Caco-2 (cell line): ENCODE results near the gene YES1. TPM values are rescaled to one million over a fixed set of nuclear protein-coding genes. Genes with fewer than 3 reads are reported as not detected.

Experiments
- BruUV-seq: library from RNA; stranded (reverse); fragments of 400-500 nt; replicated peaks from 2 replicates; lab custom pipeline; 2021; lab: Mats Ljungman, UMichigan
- CTCF ChIA-PET: fragments of 300-600 bp; sonication (Branson Sonifier 250); formaldehyde crosslinking; loops from one replicate; lab custom pipeline; 2022; ENCODE audit warnings: antibody characterized with exemption; lab: Charles Lee
- POLR2A ChIA-PET: fragments of 300-600 bp; sonication (Branson Sonifier 250); formaldehyde crosslinking; loops from one replicate; lab custom pipeline; 2022; ENCODE audit warnings: antibody characterized with exemption; lab: Charles Lee
- DNase-seq, 2 experiments: peaks; one replicate each; pipeline versions ENCODE4 v3.0.0 to v3.0.0-alpha.2; 2020 to 2022
- H3K27me3 ChIP-seq: replicated peaks from 2 replicates; pipeline ENCODE4 v1.6.0; 2011; ENCODE audit warnings: low read length; ENCODE audit not compliant: control insufficient read depth, insufficient read depth
- H3K36me3 ChIP-seq: 2 replicates; pipeline ENCODE4 v1.5.1; 2011; ENCODE audit warnings: low read length; ENCODE audit not compliant: control insufficient read depth, insufficient read depth
- H3K4me1 ChIP-seq: fragments of 250-450 bp; sonication (Bioruptor Pico); 2 replicates; pipeline ENCODE4 v1.5.1; 2020; ENCODE audit warnings: mild to moderate bottlenecking
- H3K4me3 ChIP-seq: 2 replicates; pipeline ENCODE4 v1.5.1; 2011; ENCODE audit warnings: low read depth, mild to moderate bottlenecking, control low read depth, low read length
- H3K9me3 ChIP-seq: fragments of 250-450 bp; sonication (Bioruptor Pico); 2 replicates; pipeline ENCODE4 v1.5.1; 2020; ENCODE audit warnings: mild to moderate bottlenecking, moderate library complexity
- H3K27ac Mint-ChIP-seq: one replicate; pipeline ENCODE4 v1.8.0; 2022; ENCODE audit warnings: mixed read lengths; ENCODE audit not compliant: unreplicated experiment
- H3K27me3 Mint-ChIP-seq: one replicate; pipeline ENCODE4 v1.8.0; 2022; ENCODE audit warnings: mixed read lengths; ENCODE audit not compliant: insufficient read depth, unreplicated experiment
- H3K36me3 Mint-ChIP-seq: one replicate; pipeline ENCODE4 v1.8.0; 2022; ENCODE audit warnings: mild to moderate bottlenecking, mixed read lengths; ENCODE audit not compliant: insufficient read depth, unreplicated experiment
- H3K4me1 Mint-ChIP-seq: one replicate; pipeline ENCODE4 v1.8.0; 2022; ENCODE audit warnings: low read depth, mixed read lengths; ENCODE audit not compliant: unreplicated experiment
- H3K4me3 Mint-ChIP-seq: one replicate; pipeline ENCODE4 v1.8.0; 2022; ENCODE audit warnings: mild to moderate bottlenecking, moderate library complexity, mixed read lengths; ENCODE audit not compliant: unreplicated experiment
- H3K9me3 Mint-ChIP-seq: one replicate; pipeline ENCODE4 v1.8.0; 2022; ENCODE audit warnings: mixed read lengths; ENCODE audit not compliant: unreplicated experiment
- intact Hi-C: fragments of 100-400 bp; cut with micrococcal nuclease; formaldehyde crosslinking; loops from one replicate; pipeline ENCODE4 v1.10.0; 2022; ENCODE audit not compliant: unreplicated experiment
- total RNA-seq: library from RNA; stranded (reverse); gene quantifications from 2 replicates; pipeline ENCODE4 v1.2.3, GENCODE V29; 2022
- TF ChIP-seq, protein P1 (sequence below), 2 experiments: fragments of 200-600 bp in 1 of 2; IDR thresholded peaks; 1 replicate in 1 of 2; 2 replicates in 1 of 2; pipeline versions ENCODE4 v1.5.1 to v1.8.0; 2011 to 2022; ENCODE audit warnings: antibody characterized with exemption in 1 of 2, control low read depth in 1 of 2, inconsistent platforms in 1 of 2, low read depth in 1 of 2, low read length in 1 of 2, mild to moderate bottlenecking in 1 of 2, moderate library complexity in 1 of 2; ENCODE audit not compliant: insufficient read depth in 1 of 2, severe bottlenecking in 1 of 2, unreplicated experiment in 1 of 2

The YES1 gene
- total RNA-seq, 1 experiment from 2014 or later: 95.0 TPM

DNA sequence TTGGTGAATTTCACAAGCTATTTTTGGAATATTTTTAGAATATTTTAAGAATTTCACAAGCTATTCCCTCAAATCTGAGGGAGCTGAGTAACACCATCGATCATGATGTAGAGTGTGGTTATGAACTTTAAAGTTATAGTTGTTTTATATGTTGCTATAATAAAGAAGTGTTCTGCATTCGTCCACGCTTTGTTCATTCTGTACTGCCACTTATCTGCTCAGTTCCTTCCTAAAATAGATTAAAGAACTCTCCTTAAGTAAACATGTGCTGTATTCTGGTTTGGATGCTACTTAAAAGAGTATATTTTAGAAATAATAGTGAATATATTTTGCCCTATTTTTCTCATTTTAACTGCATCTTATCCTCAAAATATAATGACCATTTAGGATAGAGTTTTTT lies 138.7 kb downstream of the YES1 start:
- Mint-ChIP-seq H3K36me3 (peaks cover 84% of the 10 kb centered on the region), H3K4me3 (no peak overlapping the region), H3K9me3 (no peaks in the 10 kb centered on the region), H3K4me1 (peaks cover 11% of the 10 kb centered on the region), H3K27me3 (no peaks in the 10 kb centered on the region), H3K27ac (no peak overlapping the region)
- Histone ChIP-seq H3K27me3 (no peaks in the 10 kb centered on the region), H3K4me3 (no peak overlapping the region), H3K36me3 (peaks cover 4% of the 10 kb centered on the region), H3K4me1 (no peaks in the 10 kb centered on the region; the same call in 1 of the 2 replicates), H3K9me3 (no peaks in the 10 kb centered on the region)
- TF ChIP-seq, protein P1, sequence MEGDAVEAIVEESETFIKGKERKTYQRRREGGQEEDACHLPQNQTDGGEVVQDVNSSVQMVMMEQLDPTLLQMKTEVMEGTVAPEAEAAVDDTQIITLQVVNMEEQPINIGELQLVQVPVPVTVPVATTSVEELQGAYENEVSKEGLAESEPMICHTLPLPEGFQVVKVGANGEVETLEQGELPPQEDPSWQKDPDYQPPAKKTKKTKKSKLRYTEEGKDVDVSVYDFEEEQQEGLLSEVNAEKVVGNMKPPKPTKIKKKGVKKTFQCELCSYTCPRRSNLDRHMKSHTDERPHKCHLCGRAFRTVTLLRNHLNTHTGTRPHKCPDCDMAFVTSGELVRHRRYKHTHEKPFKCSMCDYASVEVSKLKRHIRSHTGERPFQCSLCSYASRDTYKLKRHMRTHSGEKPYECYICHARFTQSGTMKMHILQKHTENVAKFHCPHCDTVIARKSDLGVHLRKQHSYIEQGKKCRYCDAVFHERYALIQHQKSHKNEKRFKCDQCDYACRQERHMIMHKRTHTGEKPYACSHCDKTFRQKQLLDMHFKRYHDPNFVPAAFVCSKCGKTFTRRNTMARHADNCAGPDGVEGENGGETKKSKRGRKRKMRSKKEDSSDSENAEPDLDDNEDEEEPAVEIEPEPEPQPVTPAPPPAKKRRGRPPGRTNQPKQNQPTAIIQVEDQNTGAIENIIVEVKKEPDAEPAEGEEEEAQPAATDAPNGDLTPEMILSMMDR (IDR thresholded peaks at IDR 0.05; ENCODE audit: insufficient read depth in 1 of 2, low read depth in 1 of 2, low read length in 1 of 2, severe bottlenecking in 1 of 2, unreplicated experiment in 1 of 2): no peak
- DNase-seq: no peak
- CTCF ChIA-PET: interaction anchor here (0.5 kb wide), 1 partner anchor 15 kb away, joined by 4 read pairs; no protein-coding TSS in a partner anchor
- POLR2A ChIA-PET: no interaction called here
- BruUV-seq: no TSS peak
- intact Hi-C loops: no loop called here

Other genes with a start within 250 kb of the YES1 start
- gene CETN1, start 231.9 kb downstream of the YES1 start, total RNA-seq: not detected in 2 replicates
- 0.41 and 0.84 TPM in 2 replicates for gene CLUL1, start 215.3 kb downstream of the YES1 start, total RNA-seq
- 140 and 143 TPM in 2 replicates for gene TYMS, start 154.6 kb downstream of the YES1 start, total RNA-seq
- 112 and 114 TPM in 2 replicates for gene ENOSF1, start 99.6 kb downstream of the YES1 start, total RNA-seq
- not detected in 2 replicates for gene ADCYAP1, start 92.6 kb upstream of the YES1 start, total RNA-seq